ENCODE data around the gene HCN2.

Gene HCN2

GRCh38 chr19:588741-589692 lies 664 bp upstream of the HCN2 start:
- H3K9me3 ChIP-seq (ENCODE audit: control insufficient read depth in 2 of 2, low read length in 2 of 2), result no peaks in the 10 kb centered on the region
- no peak overlapping the region for H3K4me3 ChIP-seq (ENCODE audit: low read length in 2 of 2)
- H3K36me3 ChIP-seq (ENCODE audit: control insufficient read depth in 2 of 2, insufficient read depth in 2 of 2, low read length in 2 of 2), result no peaks in the 10 kb centered on the region
- H3K9ac ChIP-seq (ENCODE audit: low read length in 2 of 2), result no peak overlapping the region
- peaks cover 18% of the 10 kb centered on the region for H3K4me1 ChIP-seq (ENCODE audit: control insufficient read depth, insufficient read depth, low read length)
- H3K27ac ChIP-seq (ENCODE audit: low read length), result no peak overlapping the region
- peaks cover 27 to 48% of the 10 kb centered on the region in 2 donors for H3K27me3 ChIP-seq (ENCODE audit: control insufficient read depth in 1 of 2, insufficient read depth in 2 of 2, low read length in 2 of 2)

GRCh38 chr19:590396-590745 lies 690 bp downstream of the HCN2 start:
- H3K9me3 ChIP-seq (ENCODE audit: control insufficient read depth in 2 of 2, low read length in 2 of 2), result no peaks in the 10 kb centered on the region
- H3K36me3 ChIP-seq (ENCODE audit: control insufficient read depth in 2 of 2, insufficient read depth in 2 of 2, low read length in 2 of 2), result no peaks in the 10 kb centered on the region
- no peak overlapping the region for H3K4me3 ChIP-seq (ENCODE audit: low read length in 2 of 2)
- H3K9ac ChIP-seq (ENCODE audit: low read length in 2 of 2), result no peak overlapping the region
- peaks cover 18% of the 10 kb centered on the region for H3K4me1 ChIP-seq (ENCODE audit: control insufficient read depth, insufficient read depth, low read length)
- H3K27ac ChIP-seq (ENCODE audit: low read length), result no peak overlapping the region
- H3K27me3 ChIP-seq (ENCODE audit: control insufficient read depth in 1 of 2, insufficient read depth in 2 of 2, low read length in 2 of 2), result peaks cover 27 to 44% of the 10 kb centered on the region in 2 donors

- Histone ChIP-seq H3K4me3 (ENCODE audit: low read length in 2 of 2) (no peak overlapping the region), H3K36me3 (ENCODE audit: control insufficient read depth in 2 of 2, insufficient read depth in 2 of 2, low read length in 2 of 2) (no peaks in the 10 kb centered on the region), H3K9me3 (ENCODE audit: control insufficient read depth in 2 of 2, low read length in 2 of 2) (no peaks in the 10 kb centered on the region), H3K4me1 (ENCODE audit: control insufficient read depth, insufficient read depth, low read length) (peaks cover 18% of the 10 kb centered on the region), H3K27ac (ENCODE audit: low read length) (no peak overlapping the region), H3K9ac (ENCODE audit: low read length in 2 of 2) (no peak overlapping the region), H3K27me3 (ENCODE audit: control insufficient read depth in 1 of 2, insufficient read depth in 2 of 2, low read length in 2 of 2) (peaks cover 27 to 42% of the 10 kb centered on the region in 2 donors)
Measured at GRCh38 chr19:590750-591098, 1.0 kb downstream of the HCN2 start.

GRCh38 chr19:591099-591958 lies 1.6 kb downstream of the HCN2 start:
- Histone ChIP-seq H3K4me3 (ENCODE audit: low read length in 2 of 2) (no peak overlapping the region), H3K9ac (ENCODE audit: low read length in 2 of 2) (no peak overlapping the region), H3K9me3 (ENCODE audit: control insufficient read depth in 2 of 2, low read length in 2 of 2) (no peaks in the 10 kb centered on the region), H3K36me3 (ENCODE audit: control insufficient read depth in 2 of 2, insufficient read depth in 2 of 2, low read length in 2 of 2) (no peaks in the 10 kb centered on the region), H3K4me1 (ENCODE audit: control insufficient read depth, insufficient read depth, low read length) (peaks cover 18% of the 10 kb centered on the region), H3K27ac (ENCODE audit: low read length) (no peak overlapping the region), H3K27me3 (ENCODE audit: control insufficient read depth in 1 of 2, insufficient read depth in 2 of 2, low read length in 2 of 2) (peaks cover 27 to 40% of the 10 kb centered on the region in 2 donors)

- Histone ChIP-seq H3K9ac (ENCODE audit: low read length in 2 of 2) (no peak overlapping the region), H3K27me3 (ENCODE audit: control insufficient read depth in 1 of 2, insufficient read depth in 2 of 2, low read length in 2 of 2) (peaks cover 27 to 40% of the 10 kb centered on the region in 2 donors), H3K27ac (ENCODE audit: low read length) (no peak overlapping the region), H3K36me3 (ENCODE audit: control insufficient read depth in 2 of 2, insufficient read depth in 2 of 2, low read length in 2 of 2) (no peaks in the 10 kb centered on the region), H3K4me3 (ENCODE audit: low read length in 2 of 2) (no peak overlapping the region), H3K4me1 (ENCODE audit: control insufficient read depth, insufficient read depth, low read length) (peaks cover 18% of the 10 kb centered on the region), H3K9me3 (ENCODE audit: control insufficient read depth in 2 of 2, low read length in 2 of 2) (no peaks in the 10 kb centered on the region)
Measured at GRCh38 chr19:592101-592500, 2.4 kb downstream of the HCN2 start.

GRCh38 chr19:593055-593454 lies 3.4 kb downstream of the HCN2 start:
- H3K9ac ChIP-seq (ENCODE audit: low read length in 2 of 2), result no peak overlapping the region
- peaks cover 26 to 39% of the 10 kb centered on the region in 2 donors for H3K27me3 ChIP-seq (ENCODE audit: control insufficient read depth in 1 of 2, insufficient read depth in 2 of 2, low read length in 2 of 2)
- H3K9me3 ChIP-seq (ENCODE audit: control insufficient read depth in 2 of 2, low read length in 2 of 2), result no peaks in the 10 kb centered on the region
- H3K27ac ChIP-seq (ENCODE audit: low read length), result no peak overlapping the region
- peaks cover 18% of the 10 kb centered on the region for H3K4me1 ChIP-seq (ENCODE audit: control insufficient read depth, insufficient read depth, low read length)
- no peaks in the 10 kb centered on the region for H3K36me3 ChIP-seq (ENCODE audit: control insufficient read depth in 2 of 2, insufficient read depth in 2 of 2, low read length in 2 of 2)
- H3K4me3 ChIP-seq (ENCODE audit: low read length in 2 of 2), result no peak overlapping the region

GRCh38 chr19:593505-593904 lies 3.8 kb downstream of the HCN2 start:
- Histone ChIP-seq H3K9me3 (ENCODE audit: control insufficient read depth in 2 of 2, low read length in 2 of 2) (no peaks in the 10 kb centered on the region), H3K27me3 (ENCODE audit: control insufficient read depth in 1 of 2, insufficient read depth in 2 of 2, low read length in 2 of 2) (peaks cover 24 to 34% of the 10 kb centered on the region in 2 donors), H3K36me3 (ENCODE audit: control insufficient read depth in 2 of 2, insufficient read depth in 2 of 2, low read length in 2 of 2) (no peaks in the 10 kb centered on the region), H3K27ac (ENCODE audit: low read length) (no peak overlapping the region), H3K4me3 (ENCODE audit: low read length in 2 of 2) (no peak overlapping the region), H3K4me1 (ENCODE audit: control insufficient read depth, insufficient read depth, low read length) (peaks cover 14% of the 10 kb centered on the region), H3K9ac (ENCODE audit: low read length in 2 of 2) (no peak overlapping the region)

- Histone ChIP-seq H3K4me1 (ENCODE audit: control insufficient read depth, insufficient read depth, low read length) (peaks cover 6% of the 10 kb centered on the region), H3K9me3 (ENCODE audit: control insufficient read depth in 2 of 2, low read length in 2 of 2) (no peaks in the 10 kb centered on the region), H3K9ac (ENCODE audit: low read length in 2 of 2) (no peak overlapping the region), H3K4me3 (ENCODE audit: low read length in 2 of 2) (no peak overlapping the region), H3K27me3 (ENCODE audit: control insufficient read depth in 1 of 2, insufficient read depth in 2 of 2, low read length in 2 of 2) (peaks cover 16 to 28% of the 10 kb centered on the region in 2 donors), H3K27ac (ENCODE audit: low read length) (no peak overlapping the region), H3K36me3 (ENCODE audit: control insufficient read depth in 2 of 2, insufficient read depth in 2 of 2, low read length in 2 of 2) (no peaks in the 10 kb centered on the region)
Measured at GRCh38 chr19:594265-594870, 4.7 kb downstream of the HCN2 start.

- H3K4me1 ChIP-seq (ENCODE audit: control insufficient read depth, insufficient read depth, low read length), result peaks cover 2% of the 10 kb centered on the region
- H3K27me3 ChIP-seq (ENCODE audit: control insufficient read depth in 1 of 2, insufficient read depth in 2 of 2, low read length in 2 of 2), result peaks cover 16 to 23% of the 10 kb centered on the region in 2 donors
- H3K4me3 ChIP-seq (ENCODE audit: low read length in 2 of 2), result no peak overlapping the region
- H3K27ac ChIP-seq (ENCODE audit: low read length), result no peak overlapping the region
- no peak overlapping the region for H3K9ac ChIP-seq (ENCODE audit: low read length in 2 of 2)
- H3K9me3 ChIP-seq (ENCODE audit: control insufficient read depth in 2 of 2, low read length in 2 of 2), result no peaks in the 10 kb centered on the region
- no peaks in the 10 kb centered on the region for H3K36me3 ChIP-seq (ENCODE audit: control insufficient read depth in 2 of 2, insufficient read depth in 2 of 2, low read length in 2 of 2)
Measured at GRCh38 chr19:595326-596262, 5.9 kb downstream of the HCN2 start.

- Histone ChIP-seq H3K4me1 (ENCODE audit: control insufficient read depth, insufficient read depth, low read length) (peaks cover 2% of the 10 kb centered on the region), H3K9me3 (ENCODE audit: control insufficient read depth in 2 of 2, low read length in 2 of 2) (no peaks in the 10 kb centered on the region), H3K27ac (ENCODE audit: low read length) (no peak overlapping the region), H3K27me3 (ENCODE audit: control insufficient read depth in 1 of 2, insufficient read depth in 2 of 2, low read length in 2 of 2) (peaks cover 14 to 17% of the 10 kb centered on the region in 2 donors), H3K36me3 (ENCODE audit: control insufficient read depth in 2 of 2, insufficient read depth in 2 of 2, low read length in 2 of 2) (no peaks in the 10 kb centered on the region), H3K9ac (ENCODE audit: low read length in 2 of 2) (no peak overlapping the region), H3K4me3 (ENCODE audit: low read length in 2 of 2) (no peak overlapping the region)
Measured at GRCh38 chr19:596263-596655, 6.6 kb downstream of the HCN2 start.

Data from stomach smooth muscle (tissue), 2 donors.